GDM1 (cell line): ENCODE measurements around the gene IL17RE.
"Not testable (repeated sequence)": the region's sequence is repeated elsewhere in the genome, so short reads cannot be mapped to it uniquely, and the experiment has no call there.

Source experiments
- DNase-seq: peaks from one replicate; lab custom pipeline; 2025; lab: John Stamatoyannopoulos, UW

Gene IL17RE

GRCh38 chr3:9902372-9903237 is at the start of gene IL17RE:
Gene IL17RE (plus strand): TSS chr3:9902848. CDS start chr3:9902933, 85 bp downstream.
- DNase-seq, result peak; percentile 58

- not testable (repeated sequence) for DNase-seq
These were observed 48.2 kb upstream of the IL17RE start for GRCh38 chr3:9854291-9854940.

- no peak for DNase-seq
These were observed 47.1 kb upstream of the IL17RE start for GRCh38 chr3:9855594-9855993.

- no peak for DNase-seq
These were observed 43.1 kb upstream of the IL17RE start for GRCh38 chr3:9859530-9860025.

- DNase-seq, result no peak
These were observed 41.4 kb upstream of the IL17RE start for GRCh38 chr3:9861201-9861600.

GRCh38 chr3:9861626-9862130 is 41.0 kb upstream of the IL17RE start:
- DNase-seq, result no peak

GRCh38 chr3:9862391-9863057 is 40.1 kb upstream of the IL17RE start:
- no peak for DNase-seq

- DNase-seq, result no peak
These were observed 39.4 kb upstream of the IL17RE start for GRCh38 chr3:9863058-9863772.

- no peak for DNase-seq
These were observed 38.3 kb upstream of the IL17RE start for GRCh38 chr3:9864200-9864927.

- not testable (repeated sequence) for DNase-seq
These were observed 37.5 kb upstream of the IL17RE start for GRCh38 chr3:9865125-9865637.

GRCh38 chr3:9866639-9867038 is 36.0 kb upstream of the IL17RE start:
- DNase-seq, result no peak

- DNase-seq, result no peak
These were observed 35.5 kb upstream of the IL17RE start for GRCh38 chr3:9867106-9867505.

- DNase-seq, result no peak
These were observed 32.7 kb upstream of the IL17RE start for GRCh38 chr3:9869955-9870354.

- no peak for DNase-seq
These were observed 31.7 kb upstream of the IL17RE start for GRCh38 chr3:9870978-9871377.

- DNase-seq, result not testable (repeated sequence)
These were observed 30.6 kb upstream of the IL17RE start for GRCh38 chr3:9872067-9872466.

GRCh38 chr3:9875448-9875847 is 27.2 kb upstream of the IL17RE start:
- DNase-seq, result no peak

- not testable (repeated sequence) for DNase-seq
These were observed 26.4 kb upstream of the IL17RE start for GRCh38 chr3:9876255-9876654.

- DNase-seq, result no peak
These were observed 25.7 kb upstream of the IL17RE start for GRCh38 chr3:9876991-9877390.

GRCh38 chr3:9878700-9879099 is 23.9 kb upstream of the IL17RE start:
- DNase-seq, result no peak

- DNase-seq, result no peak
These were observed 22.7 kb upstream of the IL17RE start, which contains the start of gene CIDEC for GRCh38 chr3:9879830-9880549. Gene CIDEC (minus strand): TSS chr3:9880253. CDS start chr3:9878486, 1,767 bp downstream.
